Choroid plexus epithelial cell (primary cell): Measurements from ENCODE around the gene SPOCD1.

ENCODE experiments used
- DNase-seq: peaks from one replicate; pipeline ENCODE4 v3.0.0-alpha.2; 2010; ENCODE audit warnings: low read depth
- H3K4me3 ChIP-seq: 2 replicates; pipeline ENCODE4 v1.5.1; 2011; ENCODE audit warnings: low read depth, mild to moderate bottlenecking, control low read depth, low read length, moderate library complexity
- CTCF ChIP-seq: conservative IDR thresholded peaks from 2 replicates; pipeline ENCODE4 v1.5.1; 2011; ENCODE audit warnings: low read depth, mild to moderate bottlenecking, control low read depth, inconsistent platforms, low read length, moderate library complexity

SPOCD1 gene

GRCh38 chr1:31783846-31784245 lies 32.0 kb downstream of the SPOCD1 start:
- no peak for TF ChIP-seq CTCF
- H3K4me3 ChIP-seq, result no peak overlapping the region
- DNase-seq, result no peak

- no peak for TF ChIP-seq CTCF
- DNase-seq, result no peak
- no peak overlapping the region for H3K4me3 ChIP-seq
These were observed 33.1 kb downstream of the SPOCD1 start for GRCh38 chr1:31782421-31783410.

- no peak for TF ChIP-seq CTCF
- DNase-seq, result no peak
- H3K4me3 ChIP-seq, result no peak overlapping the region
These were observed 34.0 kb downstream of the SPOCD1 start for GRCh38 chr1:31781756-31782371.

- DNase-seq, result no peak
- no peak overlapping the region for H3K4me3 ChIP-seq
- no peak for TF ChIP-seq CTCF
These were observed 34.6 kb downstream of the SPOCD1 start for GRCh38 chr1:31781138-31781755.

- DNase-seq, result no peak
- no peak for TF ChIP-seq CTCF
- no peak overlapping the region for H3K4me3 ChIP-seq
These were observed 35.2 kb downstream of the SPOCD1 start for GRCh38 chr1:31780632-31781031.

GRCh38 chr1:31779687-31780086 lies 36.1 kb downstream of the SPOCD1 start:
- no peak for DNase-seq
- no peak for TF ChIP-seq CTCF

More at GRCh38 chr1:31779687-31780086, 36.1 kb downstream of the SPOCD1 start:
- H3K4me3 ChIP-seq, result no peak overlapping the region
